Activated CD8-positive, alpha-beta memory T cell treated with anti-CD3 and anti-CD28 coated beads for 24 hours (primary cell): ENCODE data around the gene FGFRL1.
A peak's percentile ranks its signal among the peaks of the same experiment; 100 is the strongest.
"Not testable (repeated sequence)": the region's sequence is repeated elsewhere in the genome, so short reads cannot be mapped to it uniquely, and the experiment has no call there.

Source experiments
- DNase-seq: peaks from one replicate; pipeline ENCODE4 v3.0.0-alpha.2; 2020

FGFRL1 gene

GRCh38 chr4:973431-974397 lies 37.7 kb upstream of the FGFRL1 start, which contains the start of gene DGKQ:
Gene DGKQ (minus strand): TSS chr4:973569. CDS start chr4:973482, 87 bp downstream.
- peak; percentile 95 for DNase-seq

- no peak for DNase-seq
Observed at GRCh38 chr4:974668-975067, 36.8 kb upstream of the FGFRL1 start.

GRCh38 chr4:976016-976415 lies 35.4 kb upstream of the FGFRL1 start:
- DNase-seq, result not testable (repeated sequence)

- no peak for DNase-seq
Observed at GRCh38 chr4:978957-979701, 32.3 kb upstream of the FGFRL1 start.

- DNase-seq, result no peak
Observed at GRCh38 chr4:982291-982690, 29.1 kb upstream of the FGFRL1 start.

- no peak for DNase-seq
Observed at GRCh38 chr4:982814-983213, 28.6 kb upstream of the FGFRL1 start.

GRCh38 chr4:984336-985054 lies 26.9 kb upstream of the FGFRL1 start:
- no peak for DNase-seq

- peak; percentile 85 for DNase-seq
Observed at GRCh38 chr4:985123-985830, 26.1 kb upstream of the FGFRL1 start.

GRCh38 chr4:986428-986878 lies 25.0 kb upstream of the FGFRL1 start:
- no peak for DNase-seq

- DNase-seq, result peak; percentile 95
Observed at GRCh38 chr4:986879-987623, 24.4 kb upstream of the FGFRL1 start, which contains the start of gene IDUA. Gene IDUA (plus strand): TSS chr4:987044. CDS start chr4:987085, 41 bp downstream.

- no peak for DNase-seq
Observed at GRCh38 chr4:987624-988513, 23.6 kb upstream of the FGFRL1 start.

- no peak for DNase-seq
Observed at GRCh38 chr4:988726-989721, 22.4 kb upstream of the FGFRL1 start.

GRCh38 chr4:989722-990471 lies 21.5 kb upstream of the FGFRL1 start:
- DNase-seq, result no peak

- no peak for DNase-seq
Observed at GRCh38 chr4:990746-991367, 20.6 kb upstream of the FGFRL1 start.

- peak; percentile 54 for DNase-seq
Observed at GRCh38 chr4:991451-992296, 19.8 kb upstream of the FGFRL1 start.

GRCh38 chr4:992297-993110 lies 18.9 kb upstream of the FGFRL1 start:
- no peak for DNase-seq
